DOHH2 (cell line): ENCODE measurements around the gene CPNE2.

Experiments
- CTCF ChIP-seq: fragments of 200-600 bp; sonication (generic); IDR thresholded peaks from one replicate; pipeline ENCODE4 v1.5.1; 2014; ENCODE audit warnings: antibody characterized with exemption, mild to moderate bottlenecking, low read depth, low read length; ENCODE audit not compliant: poor library complexity, severe bottlenecking
- EZH2phosphoT487 ChIP-seq: fragments of 200-600 bp; sonication (generic); IDR thresholded peaks from 2 replicates; pipeline ENCODE4 v1.6.1; 2017; ENCODE audit warnings: borderline replicate concordance, mild to moderate bottlenecking, antibody characterized with exemption, low read length, moderate library complexity, mixed read lengths

GRCh38 chr16:57089406-57089805 is 3.0 kb upstream of the CPNE2 start:
- TF ChIP-seq CTCF (no peak), EZH2phosphoT487 (no peak)
